Measurements from ENCODE around the gene TPPP2. TPM values are rescaled to one million over a fixed set of nuclear protein-coding genes. Genes with fewer than 3 reads are reported as not detected.
A peak's percentile ranks its signal among the peaks of the same experiment; 100 is the strongest.

The TPPP2 gene
- total RNA-seq, 1 experiment from 2014 or later = not detected

DNA sequence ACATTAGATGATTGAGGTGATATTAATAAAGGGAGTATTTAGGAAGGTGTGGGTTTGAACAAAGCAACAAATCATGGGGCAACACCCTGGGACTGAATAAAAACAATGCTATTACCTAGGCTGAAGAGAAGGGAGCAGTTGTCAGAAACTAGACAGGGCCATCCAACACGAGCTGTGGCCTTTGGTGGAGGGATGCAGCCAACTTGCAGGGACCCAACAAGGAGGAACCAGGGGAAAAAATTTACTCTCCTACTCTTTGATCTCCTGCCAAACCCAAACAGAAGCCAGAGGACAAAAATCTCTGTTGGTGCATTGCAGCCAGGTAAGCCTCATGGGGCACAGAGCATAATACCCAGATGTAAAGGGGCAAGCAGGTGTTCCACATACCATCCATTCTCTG lies 18.9 kb upstream of the TPPP2 start:
- H3K27ac ChIP-seq (ENCODE audit: low read length) = no peak overlapping the region
- H3K4me1 ChIP-seq (ENCODE audit: insufficient read depth, low read length) = no peaks in the 10 kb centered on the region
- H4K20me1 ChIP-seq (ENCODE audit: low read length) = no peaks in the 10 kb centered on the region
- H3K9me3 ChIP-seq (ENCODE audit: low read length) = no peaks in the 10 kb centered on the region
- no peak overlapping the region for H3K9ac ChIP-seq (ENCODE audit: low read length)
- peaks cover 24% of the 10 kb centered on the region for H3K27me3 ChIP-seq (ENCODE audit: low read length)
- BruUV-seq (replicated peaks) = no TSS peak
- ChIA-PET CTCF (interaction anchor here (0.6 kb wide), 1 partner anchor 39 kb away, joined by 3 read pairs; no protein-coding TSS in a partner anchor), POLR2A (ENCODE audit: unreplicated experiment) (no interaction called here)
- no peak overlapping the region for H3K4me3 ChIP-seq (ENCODE audit: low read length)
- H3K36me3 ChIP-seq (ENCODE audit: low read depth, low read length) = no peaks in the 10 kb centered on the region
- intact Hi-C loops (cut with micrococcal nuclease) = no loop called here
- ATAC-seq = no peak
- H3F3A ChIP-seq (ENCODE audit: low read length, unreplicated experiment) = no peaks in the 10 kb centered on the region
- no peak for DNase-seq
- H2AFZ ChIP-seq (ENCODE audit: low read length) = no peak overlapping the region
- no peak for TF ChIP-seq EZH2phosphoT487 (IDR thresholded peaks at IDR 0.05; ENCODE audit: borderline replicate concordance, low read length)
- TF ChIP-seq, protein P1, sequence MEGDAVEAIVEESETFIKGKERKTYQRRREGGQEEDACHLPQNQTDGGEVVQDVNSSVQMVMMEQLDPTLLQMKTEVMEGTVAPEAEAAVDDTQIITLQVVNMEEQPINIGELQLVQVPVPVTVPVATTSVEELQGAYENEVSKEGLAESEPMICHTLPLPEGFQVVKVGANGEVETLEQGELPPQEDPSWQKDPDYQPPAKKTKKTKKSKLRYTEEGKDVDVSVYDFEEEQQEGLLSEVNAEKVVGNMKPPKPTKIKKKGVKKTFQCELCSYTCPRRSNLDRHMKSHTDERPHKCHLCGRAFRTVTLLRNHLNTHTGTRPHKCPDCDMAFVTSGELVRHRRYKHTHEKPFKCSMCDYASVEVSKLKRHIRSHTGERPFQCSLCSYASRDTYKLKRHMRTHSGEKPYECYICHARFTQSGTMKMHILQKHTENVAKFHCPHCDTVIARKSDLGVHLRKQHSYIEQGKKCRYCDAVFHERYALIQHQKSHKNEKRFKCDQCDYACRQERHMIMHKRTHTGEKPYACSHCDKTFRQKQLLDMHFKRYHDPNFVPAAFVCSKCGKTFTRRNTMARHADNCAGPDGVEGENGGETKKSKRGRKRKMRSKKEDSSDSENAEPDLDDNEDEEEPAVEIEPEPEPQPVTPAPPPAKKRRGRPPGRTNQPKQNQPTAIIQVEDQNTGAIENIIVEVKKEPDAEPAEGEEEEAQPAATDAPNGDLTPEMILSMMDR (conservative IDR thresholded peaks at IDR 0.05; ENCODE audit: low read depth, low read length) = no peak
- no peak for TF ChIP-seq EZH2 (IDR thresholded peaks at IDR 0.05; ENCODE audit: low read length, unreplicated experiment)
- H3K79me2 ChIP-seq (ENCODE audit: low read length) = no peaks in the 10 kb centered on the region
- H3K4me2 ChIP-seq (ENCODE audit: low read length) = no peak overlapping the region
- no peaks in the 10 kb centered on the region for H3K9me2 ChIP-seq (replicated peaks; ENCODE audit: low read length)

DNA sequence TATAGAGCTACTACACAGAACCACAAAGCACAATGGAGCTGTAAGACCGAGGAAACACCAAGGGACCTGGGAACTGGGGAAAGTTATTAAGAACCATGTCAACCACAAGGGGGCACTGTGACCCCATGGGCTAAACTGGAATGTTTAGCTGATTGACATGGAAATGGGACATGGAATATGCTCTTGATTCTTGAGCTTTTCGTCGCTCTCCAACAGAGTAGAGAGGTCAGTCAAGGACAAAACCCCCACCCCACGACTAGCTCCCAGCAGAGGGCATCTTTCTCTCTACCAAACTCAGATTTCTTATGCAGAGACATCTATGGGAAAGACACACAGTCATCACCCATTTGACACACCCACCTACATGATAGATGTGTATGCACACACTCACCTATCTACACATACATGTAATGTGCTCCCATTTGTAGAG lies 15.2 kb upstream of the TPPP2 start:
- Histone ChIP-seq H3K27ac (ENCODE audit: low read length) (no peak overlapping the region), H2AFZ (ENCODE audit: low read length) (no peak overlapping the region), H3K79me2 (ENCODE audit: low read length) (no peaks in the 10 kb centered on the region), H3F3A (ENCODE audit: low read length, unreplicated experiment) (no peaks in the 10 kb centered on the region), H3K36me3 (ENCODE audit: low read depth, low read length) (no peaks in the 10 kb centered on the region), H3K4me3 (ENCODE audit: low read length) (no peak overlapping the region), H3K9ac (ENCODE audit: low read length) (no peak overlapping the region), H3K4me1 (ENCODE audit: insufficient read depth, low read length) (no peaks in the 10 kb centered on the region), H3K27me3 (ENCODE audit: low read length) (peaks cover 34% of the 10 kb centered on the region), H3K9me3 (ENCODE audit: low read length) (no peaks in the 10 kb centered on the region), H4K20me1 (ENCODE audit: low read length) (no peaks in the 10 kb centered on the region), H3K4me2 (ENCODE audit: low read length) (no peak overlapping the region), H3K9me2 (replicated peaks; ENCODE audit: low read length) (no peaks in the 10 kb centered on the region)
- ChIA-PET CTCF (interaction anchor here (0.5 to 1.9 kb wide), 11 partner anchors 9 to 343 kb away, joined by 3 to 23 read pairs (median 6); no protein-coding TSS in a partner anchor), POLR2A (ENCODE audit: unreplicated experiment) (no interaction called here)
- TF ChIP-seq EZH2phosphoT487 (IDR thresholded peaks at IDR 0.05; ENCODE audit: borderline replicate concordance, low read length) = no peak
- TF ChIP-seq EZH2 (IDR thresholded peaks at IDR 0.05; ENCODE audit: low read length, unreplicated experiment) = no peak
- TF ChIP-seq, protein P1 (conservative IDR thresholded peaks at IDR 0.05; ENCODE audit: low read depth, low read length) = peak; percentile 94
- BruUV-seq (replicated peaks) = no TSS peak
- DNase-seq (peak; percentile 92), ATAC-seq (peak; percentile 94)
- intact Hi-C loops (cut with micrococcal nuclease) = loop anchor here (1.0 kb wide), 2 partner anchors 26 to 93 kb away; no protein-coding TSS in a partner anchor

DNA sequence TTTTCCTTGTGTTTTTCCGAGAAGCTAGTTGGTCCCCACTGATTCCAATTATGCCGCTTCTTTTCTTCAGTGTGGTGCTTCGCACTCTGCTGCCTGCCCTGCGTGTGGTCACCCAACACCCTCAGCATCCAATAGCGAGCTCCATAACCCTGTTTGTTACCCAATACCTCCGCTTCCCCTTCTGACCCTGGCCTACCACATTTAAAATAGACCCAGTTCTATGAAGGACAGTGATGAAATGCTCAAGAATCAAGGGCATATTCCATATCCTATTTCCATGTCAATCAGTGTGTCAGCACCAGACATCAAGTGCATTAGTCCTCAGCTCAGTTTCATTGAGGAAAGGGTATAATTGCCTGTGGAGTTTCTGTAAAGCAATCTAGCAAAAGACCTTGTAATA lies 14.7 kb upstream of the TPPP2 start:
- Histone ChIP-seq H3F3A (ENCODE audit: low read length, unreplicated experiment) (no peaks in the 10 kb centered on the region), H3K36me3 (ENCODE audit: low read depth, low read length) (no peaks in the 10 kb centered on the region), H3K79me2 (ENCODE audit: low read length) (no peaks in the 10 kb centered on the region), H4K20me1 (ENCODE audit: low read length) (no peaks in the 10 kb centered on the region), H2AFZ (ENCODE audit: low read length) (no peak overlapping the region), H3K4me2 (ENCODE audit: low read length) (no peak overlapping the region), H3K4me1 (ENCODE audit: insufficient read depth, low read length) (no peaks in the 10 kb centered on the region), H3K9ac (ENCODE audit: low read length) (no peak overlapping the region), H3K27me3 (ENCODE audit: low read length) (peaks cover 36% of the 10 kb centered on the region), H3K27ac (ENCODE audit: low read length) (no peak overlapping the region), H3K4me3 (ENCODE audit: low read length) (no peak overlapping the region), H3K9me2 (replicated peaks; ENCODE audit: low read length) (no peaks in the 10 kb centered on the region), H3K9me3 (ENCODE audit: low read length) (no peaks in the 10 kb centered on the region)
- ATAC-seq (no peak), DNase-seq (no peak)
- ChIA-PET POLR2A (ENCODE audit: unreplicated experiment) (no interaction called here), CTCF (interaction anchor here (0.6 to 1.9 kb wide), 9 partner anchors 10 to 203 kb away, joined by 3 to 23 read pairs (median 7); no protein-coding TSS in a partner anchor)
- intact Hi-C loops (cut with micrococcal nuclease) = no loop called here
- no peak for TF ChIP-seq EZH2 (IDR thresholded peaks at IDR 0.05; ENCODE audit: low read length, unreplicated experiment)
- TF ChIP-seq, protein P1 (conservative IDR thresholded peaks at IDR 0.05; ENCODE audit: low read depth, low read length) = no peak
- TF ChIP-seq EZH2phosphoT487 (IDR thresholded peaks at IDR 0.05; ENCODE audit: borderline replicate concordance, low read length) = no peak
- no TSS peak for BruUV-seq (replicated peaks)
